ENCODE measurements around the gene KCNQ1OT1. TPM values are rescaled to one million over a fixed set of nuclear protein-coding genes. Genes with fewer than 3 reads are reported as not detected.

Gene KCNQ1OT1
- total and polyA plus RNA-seq, 3 experiments from 2014 or later: 0.08 to 0.20 (median 0.20) TPM

DNA sequence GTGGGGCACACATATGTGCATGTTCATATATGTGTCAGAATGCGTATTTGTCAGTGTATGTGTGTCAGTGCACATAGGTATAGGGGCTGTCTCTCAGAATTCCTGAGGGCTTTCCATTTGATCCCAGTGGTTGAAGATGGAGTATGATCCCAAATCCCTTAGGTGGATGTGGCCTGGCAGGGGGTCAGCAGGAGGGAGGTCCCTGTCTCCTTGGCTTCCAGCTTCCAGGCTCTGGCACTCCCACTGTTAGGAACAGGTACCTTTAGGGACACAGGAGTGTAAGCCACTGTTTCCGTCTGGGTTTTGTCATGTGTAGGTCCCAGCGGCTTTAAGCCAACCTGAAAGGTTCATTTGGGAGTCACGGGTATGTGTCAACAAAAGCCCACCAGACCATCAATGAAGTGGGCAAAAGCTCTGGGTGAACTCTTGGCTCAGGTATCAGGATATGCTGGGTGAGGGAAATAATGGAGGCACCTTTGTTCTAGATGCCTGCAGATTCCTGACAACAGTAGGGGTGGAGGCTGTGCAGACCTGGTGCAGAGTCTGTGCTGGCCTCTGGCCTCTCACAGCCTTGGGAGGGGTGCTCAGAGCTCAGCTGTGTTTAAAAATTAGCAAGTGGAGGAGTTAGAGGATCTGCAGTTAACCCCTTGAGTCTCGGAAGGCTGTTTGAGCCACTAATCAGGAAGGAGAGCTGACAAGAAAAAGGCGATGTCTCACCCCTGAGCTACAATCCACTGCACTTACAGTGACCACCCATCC is 9.0 kb downstream of the KCNQ1OT1 start:
- Mint-ChIP-seq H3K4me1 (peaks cover 0 to 5% (median 0%) of the 10 kb centered on the region in 3 donors), H3K36me3 (no peaks in the 10 kb centered on the region), H3K27me3 (no peaks in the 10 kb centered on the region), H3K4me3 (no peak overlapping the region), H3K27ac (peak overlapping the region in 1 of 8 donors; percentile 33), H3K9me3 (no peaks in the 10 kb centered on the region)
- H3K27me3 ChIP-seq (ENCODE audit: insufficient read depth, low read length, poor library complexity, severe bottlenecking): no peaks in the 10 kb centered on the region
- no peak for DNase-seq
- no peaks in the 10 kb centered on the region for H3K4me1 ChIP-seq (ENCODE audit: insufficient read depth, low read length)
- POLR2A ChIA-PET: no interaction called here
- H3K36me3 ChIP-seq (ENCODE audit: insufficient read depth, low read length): no peaks in the 10 kb centered on the region
- H3K27ac ChIP-seq (ENCODE audit: low read depth, low read length): no peak overlapping the region
- H3K9me3 ChIP-seq (ENCODE audit: low read length): no peaks in the 10 kb centered on the region
- CTCF ChIA-PET: no interaction called here
- no peak overlapping the region for H3K4me3 ChIP-seq (ENCODE audit: low read length)

DNA sequence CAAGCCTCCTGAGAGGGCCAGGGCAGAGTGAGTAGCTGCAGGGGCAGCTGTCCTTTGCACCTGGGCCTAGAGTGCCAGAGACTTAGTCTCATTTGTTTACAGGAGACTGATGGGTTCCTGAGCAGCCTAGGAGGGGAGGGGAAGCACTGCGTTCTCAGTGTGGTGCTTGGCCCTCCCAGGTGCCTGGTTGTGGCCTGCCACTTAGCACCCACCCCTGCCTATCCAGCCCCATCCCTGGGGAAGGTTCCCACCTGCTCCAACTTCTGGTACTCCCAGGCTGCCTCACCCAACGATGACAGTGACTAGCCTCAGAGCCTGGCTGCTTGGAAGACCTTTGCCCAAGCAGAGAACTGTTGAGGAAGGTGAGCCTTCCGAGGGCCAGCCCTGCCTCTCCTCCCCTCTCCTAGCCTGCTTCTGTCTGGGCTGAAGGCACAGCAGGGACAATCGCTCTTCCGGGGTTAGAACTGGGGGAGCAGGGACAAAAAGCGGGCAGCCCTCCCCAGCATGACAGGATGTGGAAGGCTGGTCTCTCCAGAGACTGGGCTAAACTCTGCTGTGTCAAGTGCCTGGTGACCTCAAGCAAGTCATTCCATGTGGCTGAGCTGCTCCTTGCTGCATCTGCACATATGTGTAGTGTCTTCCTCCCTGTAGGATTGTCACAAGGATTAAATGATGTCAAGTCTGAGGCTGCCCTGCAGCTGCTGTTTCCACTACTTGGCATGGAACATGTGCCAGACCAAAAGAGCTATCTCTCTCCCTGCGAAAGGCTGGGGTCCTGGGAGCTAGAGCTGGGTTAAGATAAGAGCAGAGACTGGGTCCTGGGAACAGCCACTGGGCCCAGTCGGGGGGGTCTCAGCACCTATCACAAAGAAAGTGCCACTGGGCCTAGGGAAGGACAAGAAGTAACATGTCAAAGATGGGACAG is 9.9 kb downstream of the KCNQ1OT1 start:
- H3K4me3 ChIP-seq (ENCODE audit: low read length): no peak overlapping the region
- Mint-ChIP-seq H3K27ac (peak overlapping the region in 4 of 8 donors; percentile 28 to 85 (median 48)), H3K36me3 (no peaks in the 10 kb centered on the region), H3K9me3 (no peaks in the 10 kb centered on the region), H3K27me3 (no peaks in the 10 kb centered on the region), H3K4me1 (peaks cover 0 to 5% (median 0%) of the 10 kb centered on the region in 3 donors), H3K4me3 (no peak overlapping the region)
- no peaks in the 10 kb centered on the region for H3K36me3 ChIP-seq (ENCODE audit: insufficient read depth, low read length)
- H3K27ac ChIP-seq (ENCODE audit: low read depth, low read length): no peak overlapping the region
- DNase-seq: peak in 1 of 5 donors; percentile 17
- ChIA-PET CTCF (no interaction called here), POLR2A (no interaction called here)
- no peaks in the 10 kb centered on the region for H3K9me3 ChIP-seq (ENCODE audit: low read length)
- no peaks in the 10 kb centered on the region for H3K27me3 ChIP-seq (ENCODE audit: insufficient read depth, low read length, poor library complexity, severe bottlenecking)
- no peaks in the 10 kb centered on the region for H3K4me1 ChIP-seq (ENCODE audit: insufficient read depth, low read length)

GRCh38 chr11:2688381-2689231 is 11.2 kb downstream of the KCNQ1OT1 start:
- no peaks in the 10 kb centered on the region for H3K27me3 ChIP-seq (ENCODE audit: insufficient read depth, low read length, poor library complexity, severe bottlenecking)
- peaks cover 0 to 5% (median 0%) of the 10 kb centered on the region in 3 donors for H3K4me1 Mint-ChIP-seq
- H3K4me1 ChIP-seq (ENCODE audit: insufficient read depth, low read length): no peaks in the 10 kb centered on the region
- no peaks in the 10 kb centered on the region for H3K27me3 Mint-ChIP-seq
- no peaks in the 10 kb centered on the region for H3K36me3 Mint-ChIP-seq
- no peak overlapping the region for H3K27ac ChIP-seq (ENCODE audit: low read depth, low read length)
- H3K9me3 ChIP-seq (ENCODE audit: low read length): no peaks in the 10 kb centered on the region
- CTCF ChIA-PET: no interaction called here
- H3K4me3 ChIP-seq (ENCODE audit: low read length): no peak overlapping the region
- H3K36me3 ChIP-seq (ENCODE audit: insufficient read depth, low read length): no peaks in the 10 kb centered on the region
- DNase-seq: peak in 1 of 5 donors; percentile 37
- H3K27ac Mint-ChIP-seq: peak overlapping the region in 2 of 8 donors; percentile 14 to 21
- no peak overlapping the region for H3K4me3 Mint-ChIP-seq
- H3K9me3 Mint-ChIP-seq: no peaks in the 10 kb centered on the region
- POLR2A ChIA-PET: no interaction called here

- ChIA-PET POLR2A (no interaction called here), CTCF (no interaction called here)
- Mint-ChIP-seq H3K27me3 (no peaks in the 10 kb centered on the region), H3K9me3 (no peaks in the 10 kb centered on the region), H3K4me1 (peaks cover 0 to 5% (median 0%) of the 10 kb centered on the region in 3 donors), H3K27ac (no peak overlapping the region), H3K36me3 (no peaks in the 10 kb centered on the region), H3K4me3 (no peak overlapping the region)
- DNase-seq: peak in 1 of 5 donors; percentile 41
- Histone ChIP-seq H3K4me1 (ENCODE audit: insufficient read depth, low read length) (no peaks in the 10 kb centered on the region), H3K4me3 (ENCODE audit: low read length) (no peak overlapping the region), H3K36me3 (ENCODE audit: insufficient read depth, low read length) (no peaks in the 10 kb centered on the region), H3K27ac (ENCODE audit: low read depth, low read length) (no peak overlapping the region), H3K9me3 (ENCODE audit: low read length) (no peaks in the 10 kb centered on the region), H3K27me3 (ENCODE audit: insufficient read depth, low read length, poor library complexity, severe bottlenecking) (no peaks in the 10 kb centered on the region)
Observed at GRCh38 chr11:2687782-2688191, 12.0 kb downstream of the KCNQ1OT1 start.

DNA sequence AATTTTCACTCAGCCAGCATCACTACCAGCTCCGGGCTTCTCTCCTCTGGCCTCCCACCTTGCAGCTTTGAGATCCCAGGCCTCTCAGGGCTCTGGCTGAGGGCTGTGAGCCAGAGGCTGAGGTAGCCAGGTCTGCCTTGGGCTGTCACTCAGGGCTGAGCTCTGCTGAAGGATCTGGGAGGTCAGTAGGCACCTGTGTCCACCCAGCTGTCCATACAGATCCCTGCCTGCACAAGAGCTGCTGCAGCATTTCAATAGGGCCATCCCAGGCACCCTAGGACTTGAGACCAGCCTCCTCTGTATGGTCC is 12.6 kb downstream of the KCNQ1OT1 start:
- Histone ChIP-seq H3K36me3 (ENCODE audit: insufficient read depth, low read length) (no peaks in the 10 kb centered on the region), H3K27me3 (ENCODE audit: insufficient read depth, low read length, poor library complexity, severe bottlenecking) (no peaks in the 10 kb centered on the region), H3K4me1 (ENCODE audit: insufficient read depth, low read length) (no peaks in the 10 kb centered on the region), H3K27ac (ENCODE audit: low read depth, low read length) (no peak overlapping the region), H3K4me3 (ENCODE audit: low read length) (no peak overlapping the region), H3K9me3 (ENCODE audit: low read length) (no peaks in the 10 kb centered on the region)
- H3K27ac Mint-ChIP-seq: no peak overlapping the region
- ChIA-PET CTCF (no interaction called here), POLR2A (no interaction called here)
- no peaks in the 10 kb centered on the region for H3K36me3 Mint-ChIP-seq
- no peaks in the 10 kb centered on the region for H3K9me3 Mint-ChIP-seq
- H3K4me1 Mint-ChIP-seq: peaks cover 0 to 3% (median 0%) of the 10 kb centered on the region in 3 donors
- no peaks in the 10 kb centered on the region for H3K27me3 Mint-ChIP-seq
- no peak for DNase-seq
- no peak overlapping the region for H3K4me3 Mint-ChIP-seq

GRCh38 chr11:2686360-2687222 is 13.2 kb downstream of the KCNQ1OT1 start:
- no peaks in the 10 kb centered on the region for H3K4me1 ChIP-seq (ENCODE audit: insufficient read depth, low read length)
- H3K4me3 Mint-ChIP-seq: no peak overlapping the region
- no peak overlapping the region for H3K4me3 ChIP-seq (ENCODE audit: low read length)
- H3K9me3 ChIP-seq (ENCODE audit: low read length): no peaks in the 10 kb centered on the region
- H3K27me3 Mint-ChIP-seq: no peaks in the 10 kb centered on the region
- ChIA-PET POLR2A (no interaction called here), CTCF (no interaction called here)
- no peaks in the 10 kb centered on the region for H3K27me3 ChIP-seq (ENCODE audit: insufficient read depth, low read length, poor library complexity, severe bottlenecking)
- no peaks in the 10 kb centered on the region for H3K9me3 Mint-ChIP-seq
- peak in 1 of 5 donors; percentile 37 for DNase-seq
- H3K27ac ChIP-seq (ENCODE audit: low read depth, low read length): no peak overlapping the region
- H3K36me3 Mint-ChIP-seq: no peaks in the 10 kb centered on the region
- no peaks in the 10 kb centered on the region for H3K36me3 ChIP-seq (ENCODE audit: insufficient read depth, low read length)
- H3K27ac Mint-ChIP-seq: no peak overlapping the region
- H3K4me1 Mint-ChIP-seq: peaks cover 0 to 3% (median 0%) of the 10 kb centered on the region in 3 donors

- Mint-ChIP-seq H3K4me1 (peaks cover 0 to 3% (median 0%) of the 10 kb centered on the region in 3 donors), H3K27me3 (no peaks in the 10 kb centered on the region), H3K4me3 (no peak overlapping the region), H3K36me3 (no peaks in the 10 kb centered on the region), H3K9me3 (no peaks in the 10 kb centered on the region), H3K27ac (no peak overlapping the region)
- Histone ChIP-seq H3K4me1 (ENCODE audit: insufficient read depth, low read length) (no peaks in the 10 kb centered on the region), H3K9me3 (ENCODE audit: low read length) (no peaks in the 10 kb centered on the region), H3K36me3 (ENCODE audit: insufficient read depth, low read length) (no peaks in the 10 kb centered on the region), H3K27ac (ENCODE audit: low read depth, low read length) (no peak overlapping the region), H3K27me3 (ENCODE audit: insufficient read depth, low read length, poor library complexity, severe bottlenecking) (no peaks in the 10 kb centered on the region), H3K4me3 (ENCODE audit: low read length) (no peak overlapping the region)
- ChIA-PET POLR2A (no interaction called here), CTCF (no interaction called here)
- DNase-seq: peak in 1 of 5 donors; percentile 30
Observed at GRCh38 chr11:2685566-2686359, 14.0 kb downstream of the KCNQ1OT1 start.

Measured in CD8-positive, alpha-beta memory T cell (primary cell).